ENCODE measurements around the gene PHTF2.

The PHTF2 gene

DNA sequence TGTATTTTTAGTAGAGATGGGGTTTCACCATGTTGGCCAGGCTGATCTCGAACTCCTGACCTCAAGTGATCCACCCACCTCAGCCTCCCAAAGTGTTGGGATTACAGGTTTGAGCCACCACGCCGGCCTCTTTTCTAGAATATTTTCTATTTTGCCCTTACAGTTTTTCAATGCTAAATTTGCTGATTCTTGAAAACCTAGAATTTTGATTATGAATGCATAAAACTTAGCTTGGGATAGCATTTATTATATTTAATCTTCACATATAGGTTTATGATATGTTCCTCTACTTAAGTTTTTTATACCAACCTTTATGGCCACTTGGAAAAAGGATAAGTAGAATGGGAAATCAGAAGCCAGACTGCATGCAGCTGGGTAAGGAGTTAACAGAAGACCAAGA, 2.5 kb upstream of the PHTF2 start:
- no peak for DNase-seq

DNA sequence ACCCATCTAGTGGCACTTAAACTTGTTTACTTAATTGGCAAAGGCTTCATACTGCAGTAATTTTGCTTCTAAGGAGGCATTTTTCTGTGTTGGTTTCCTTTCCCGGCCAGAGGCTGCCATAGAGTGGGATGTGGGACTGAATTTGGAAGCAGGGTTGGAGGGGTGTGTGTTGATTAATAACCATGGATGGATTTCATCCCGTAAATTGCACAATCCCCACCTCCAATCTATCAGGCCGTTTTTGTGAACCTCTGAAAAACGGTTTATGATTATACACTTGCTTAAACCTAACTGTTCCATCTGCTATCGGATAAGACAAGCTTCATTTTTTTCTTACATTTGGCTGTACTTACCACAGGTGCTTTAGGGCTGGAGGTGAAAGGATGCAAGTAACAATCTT, 1.6 kb upstream of the PHTF2 start:
- DNase-seq: no peak

DNA sequence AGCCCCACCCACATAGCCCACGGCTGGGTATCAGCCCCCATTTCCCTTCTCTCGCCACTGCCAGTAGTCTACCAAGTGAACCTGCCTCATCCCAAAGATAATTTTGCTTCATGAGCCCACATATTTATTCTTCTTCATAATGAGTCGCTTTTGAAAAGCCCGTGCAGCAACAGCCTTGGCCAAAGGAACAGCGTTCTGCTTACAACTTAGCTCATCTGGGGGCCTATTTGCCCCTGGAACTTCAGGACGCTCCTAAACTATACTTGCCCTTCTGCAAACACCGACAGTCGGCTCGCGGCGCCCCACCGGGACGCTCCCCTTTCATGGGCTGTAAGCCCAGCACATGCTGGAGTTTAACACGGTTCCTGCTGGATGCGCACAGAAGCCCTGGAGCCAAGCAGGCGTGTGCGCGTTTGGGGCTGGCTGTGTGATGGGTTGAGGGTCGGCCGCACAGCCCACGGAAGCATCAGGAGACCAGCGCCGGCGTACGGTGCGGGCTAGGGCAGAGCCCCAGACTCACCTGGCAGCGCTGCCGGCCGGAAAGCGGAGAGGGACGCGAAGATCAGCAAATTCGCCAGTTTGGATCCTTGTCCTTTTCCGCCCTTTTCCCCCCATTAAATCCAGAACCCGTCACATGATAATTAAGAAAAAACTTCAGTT, 709 bp upstream of the PHTF2 start:
- peak in 2 of 14 donors; percentile 32 to 71 for DNase-seq

- peak in 10 of 14 donors; percentile 22 to 70 (median 51) for DNase-seq
These were observed 748 bp downstream of the PHTF2 start for GRCh38 chr7:77799078-77799964.

DNA sequence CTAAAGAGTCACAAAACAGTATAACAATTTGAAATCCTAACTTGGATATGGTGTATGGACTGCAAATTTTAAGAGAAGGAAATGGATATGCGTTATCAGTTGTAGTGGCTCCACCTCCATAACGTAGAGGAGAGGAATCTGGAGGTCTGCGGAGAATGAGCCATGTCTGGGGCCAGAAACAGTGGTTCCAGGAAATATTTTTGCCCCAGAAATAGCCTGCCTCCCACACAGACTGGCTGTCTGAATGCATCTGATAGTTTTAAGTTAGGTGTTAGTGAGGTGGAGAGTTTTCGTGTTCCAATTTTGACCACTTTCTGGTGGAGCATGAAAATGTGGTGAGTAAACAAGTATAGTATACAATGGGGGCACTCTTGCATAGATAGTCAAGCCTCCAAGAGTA, 1.6 kb downstream of the PHTF2 start:
- DNase-seq: no peak

DNA sequence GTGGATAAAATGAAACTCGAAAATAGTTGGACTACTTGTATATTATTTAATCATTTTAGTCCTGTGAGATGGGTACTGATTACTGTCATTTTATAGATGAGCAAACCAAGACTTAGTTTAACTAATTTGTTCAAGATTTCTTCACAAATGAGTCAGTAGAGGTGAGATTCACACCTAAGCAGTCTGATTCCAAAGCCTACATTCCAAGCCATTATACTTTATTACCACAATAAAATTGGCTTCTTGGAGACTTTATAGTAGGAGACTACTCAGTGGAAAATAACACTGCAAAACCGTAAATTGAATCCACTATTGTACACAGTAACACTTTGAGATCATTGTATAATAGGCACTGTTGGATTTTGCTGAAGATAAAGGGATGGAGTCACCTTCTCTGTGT, 2.2 kb downstream of the PHTF2 start:
- no peak for DNase-seq

GRCh38 chr7:77802557-77803405, 4.2 kb downstream of the PHTF2 start:
- no peak for DNase-seq

- DNase-seq: no peak
These were observed 7.9 kb downstream of the PHTF2 start for GRCh38 chr7:77806425-77806824.

DNA sequence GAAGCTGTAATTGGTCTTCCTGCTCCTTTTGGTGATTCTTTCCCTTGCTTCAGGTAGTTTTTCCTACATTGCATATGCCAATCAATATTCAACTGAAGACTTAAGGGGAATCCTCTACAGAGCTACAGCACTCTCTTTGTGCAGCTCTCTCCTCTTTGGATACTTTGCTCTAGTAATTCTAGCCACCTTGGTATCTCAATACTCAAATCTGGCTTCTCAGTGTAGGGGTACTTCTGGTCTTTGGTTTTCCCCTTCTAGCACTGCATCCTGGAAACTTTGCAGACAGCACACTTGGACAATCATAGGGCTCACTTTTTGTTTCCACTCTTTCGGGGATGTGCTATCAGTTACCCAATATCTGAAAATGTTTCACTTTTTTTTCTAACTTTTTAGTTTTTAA, 9.9 kb downstream of the PHTF2 start:
- DNase-seq: no peak

GRCh38 chr7:77811516-77812289, 13.1 kb downstream of the PHTF2 start:
- DNase-seq: no peak

DNA sequence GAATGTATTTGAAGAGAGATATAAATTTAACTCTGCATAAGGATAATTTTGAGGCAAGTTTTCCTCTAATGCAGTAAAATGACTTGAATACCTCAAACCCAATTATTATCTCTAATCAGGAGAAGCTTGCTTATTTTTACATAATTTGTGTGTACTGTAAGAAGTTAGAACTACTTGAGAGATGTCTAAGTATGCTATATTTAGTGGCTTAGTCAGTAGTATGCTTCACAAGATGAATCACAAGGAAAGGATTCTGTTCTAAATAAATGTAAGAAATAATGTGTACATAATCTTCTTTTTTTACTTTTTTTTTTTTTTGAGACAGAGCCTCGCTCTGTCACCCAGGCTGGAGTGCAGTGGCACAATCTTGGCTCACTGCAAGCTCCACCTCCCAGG, 13.7 kb downstream of the PHTF2 start:
- DNase-seq: no peak

DNA sequence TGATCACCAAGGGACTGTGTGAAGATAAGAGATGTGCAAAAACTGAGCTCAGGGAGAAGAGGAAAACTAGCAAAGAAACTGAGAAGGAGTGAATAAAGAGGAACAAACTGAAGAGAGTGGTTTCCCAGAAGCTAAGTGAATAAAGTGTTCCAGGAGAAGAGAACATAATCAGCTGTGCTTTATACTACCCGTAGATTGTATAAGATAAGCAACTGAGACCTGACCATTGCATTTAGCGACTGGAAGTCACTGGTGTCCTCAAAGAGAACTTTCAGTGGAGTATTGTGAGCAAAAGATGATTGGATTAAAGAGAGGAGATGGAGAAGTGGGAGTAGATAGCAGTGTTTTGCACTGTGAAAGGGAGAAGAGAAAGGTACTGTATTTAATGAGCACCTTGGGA, 14.6 kb downstream of the PHTF2 start:
- DNase-seq: no peak

GRCh38 chr7:77819021-77819420, 20.4 kb downstream of the PHTF2 start:
- no peak for DNase-seq

DNA sequence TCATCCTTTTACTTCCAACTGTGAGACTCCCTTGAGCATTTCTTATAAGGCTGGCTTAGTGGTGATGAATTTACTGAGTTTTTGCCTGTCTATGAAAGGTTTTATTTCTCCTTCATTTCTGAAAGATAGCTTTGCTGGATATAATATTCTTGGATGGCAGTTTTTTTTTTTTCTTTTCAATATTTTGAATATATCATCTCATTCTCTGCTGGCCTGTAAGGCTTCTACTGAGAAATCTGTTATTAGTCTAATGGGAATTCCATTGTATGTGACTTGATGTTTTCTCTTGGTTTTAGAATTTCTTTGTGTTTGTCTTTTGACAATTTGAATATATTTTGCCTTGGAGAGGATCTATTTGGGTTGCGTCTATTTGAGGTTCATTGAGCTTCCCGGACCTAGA, 22.4 kb downstream of the PHTF2 start:
- DNase-seq: no peak

GRCh38 chr7:77822269-77822668, 23.7 kb downstream of the PHTF2 start:
- no peak for DNase-seq

GRCh38 chr7:77823787-77824186, 25.2 kb downstream of the PHTF2 start:
- no peak for DNase-seq

GRCh38 chr7:77824636-77825035, 26.1 kb downstream of the PHTF2 start:
- DNase-seq: no peak

- DNase-seq: no peak
These were observed 26.6 kb downstream of the PHTF2 start for GRCh38 chr7:77825131-77825530.

DNA sequence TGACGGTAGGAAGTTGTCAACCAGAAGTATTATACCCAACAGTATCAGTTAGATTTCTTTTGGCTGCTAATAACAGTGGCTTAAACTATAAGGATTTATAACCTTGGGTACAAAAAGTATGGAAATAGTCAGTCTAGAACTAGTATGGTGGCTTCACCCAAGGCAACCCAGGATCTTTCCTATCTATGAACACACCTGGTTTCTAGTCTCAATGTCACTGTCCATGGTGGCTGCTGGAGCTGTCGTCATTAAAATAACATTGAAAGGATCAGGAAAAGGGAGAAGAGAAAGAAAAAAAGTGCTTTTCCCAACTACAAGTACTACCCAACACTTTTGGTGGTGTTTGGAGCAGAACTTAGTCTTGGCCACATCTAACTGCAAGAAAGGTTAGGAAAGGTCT, 27.7 kb downstream of the PHTF2 start:
- no peak for DNase-seq

DNA sequence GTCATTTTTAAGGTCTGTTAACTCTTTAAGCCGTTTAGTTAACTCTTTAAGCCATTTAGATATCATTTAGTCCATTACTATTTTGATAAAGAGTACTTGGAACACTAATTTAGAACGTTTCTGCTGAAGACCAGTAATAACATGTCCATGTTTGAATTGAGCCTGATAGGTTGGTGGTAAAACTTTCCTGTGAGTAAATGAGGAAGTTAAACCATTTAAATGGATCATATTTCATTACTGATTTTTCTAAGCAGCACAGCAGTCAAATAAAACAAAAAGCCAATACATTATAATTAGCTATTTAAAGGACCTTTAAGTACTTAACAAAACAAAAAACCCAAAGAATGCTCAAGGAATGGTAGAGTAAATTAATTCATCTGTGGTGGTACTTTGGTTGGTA, 29.4 kb downstream of the PHTF2 start:
- DNase-seq: no peak

DNA sequence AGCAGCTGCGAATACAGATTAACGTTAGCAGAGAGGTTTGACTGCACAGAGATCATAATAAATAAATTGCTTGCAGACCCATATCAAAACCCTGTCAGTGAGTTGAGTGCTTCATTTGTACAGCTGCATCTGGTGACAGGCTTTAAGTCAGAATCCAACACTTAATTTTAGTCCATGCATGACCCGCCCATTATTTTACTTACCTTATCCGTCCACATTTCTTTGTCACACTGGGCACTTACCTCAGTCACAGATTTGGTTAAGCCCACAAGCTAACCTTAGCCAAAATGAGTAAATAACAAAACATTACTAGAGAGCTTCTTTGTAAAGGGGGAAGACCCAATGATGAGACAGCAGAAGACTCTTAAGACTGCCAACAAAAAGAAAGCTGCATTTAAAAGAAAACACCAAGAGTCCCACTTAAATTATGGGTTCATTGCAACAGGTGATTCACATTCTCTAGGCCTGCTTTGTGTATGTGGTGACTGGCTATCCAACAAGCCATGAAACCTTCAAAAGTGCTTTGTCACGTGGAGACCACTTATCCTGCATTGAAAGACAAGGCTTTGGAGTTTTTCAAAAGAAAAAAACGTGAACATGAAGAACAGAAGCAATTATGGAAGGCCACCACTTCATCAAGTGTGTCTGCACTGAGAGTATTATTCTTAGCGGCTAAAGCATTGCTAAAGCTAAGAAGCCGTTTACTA, 32.2 kb downstream of the PHTF2 start:
- DNase-seq: no peak

- DNase-seq: no peak
These were observed 32.9 kb downstream of the PHTF2 start for GRCh38 chr7:77831481-77831880.
